B cell (primary cell): ENCODE data around the gene ZCCHC3. TPM values are rescaled to one million over a fixed set of nuclear protein-coding genes. Genes with fewer than 3 reads are reported as not detected.

Experiments used
- ATAC-seq: fragments of 200-7000 bp; cut with Tn5 transposase; one replicate; pipeline ENCODE4 v1.10.0; 2021; ENCODE audit warnings: low read depth, mild to moderate bottlenecking, moderate number of reproducible peaks, moderate library complexity
- CTCF ChIA-PET: fragments of 350-600 bp; sonication (Branson Sonifier 250); formaldehyde crosslinking; loops from one replicate; lab custom pipeline; 2021; ENCODE audit warnings: antibody characterized with exemption, inconsistent platforms; lab: Charles Lee
- POLR2A ChIA-PET: fragments of 350-600 bp; sonication (Branson Sonifier 250); formaldehyde crosslinking; loops from one replicate; lab custom pipeline; 2021; ENCODE audit warnings: antibody characterized with exemption; lab: Charles Lee
- DNase-seq: peaks from one replicate; pipeline ENCODE4 v3.0.0; 2013
- H2AFZ ChIP-seq: 2 replicates; pipeline ENCODE4 v1.6.1; 2012; ENCODE audit warnings: mild to moderate bottlenecking, low read depth, low read length; ENCODE audit not compliant: insufficient read depth, poor library complexity, severe bottlenecking
- H3K27ac ChIP-seq, 2 donors: 1 replicate in 1 of 2; 2 replicates in 1 of 2; pipeline ENCODE4 v1.5.1; 2012 to 2013; ENCODE audit warnings: low read length in 2 of 2, mild to moderate bottlenecking in 2 of 2, moderate library complexity in 1 of 2
- H3K27me3 ChIP-seq, 4 experiments: fragments of 200-600 bp in 1 of 4; sonication (generic) in 1 of 4; replicated peaks in 1 of 4; 1 replicate in 2 of 4; 2 replicates in 2 of 4; pipeline versions ENCODE4 v1.6.1 to v1.7.0; 2013 to 2016; ENCODE audit warnings: low read length in 3 of 4, mild to moderate bottlenecking in 2 of 4, mixed read lengths in 1 of 4, moderate library complexity in 1 of 4; ENCODE audit not compliant: insufficient read depth in 4 of 4, control insufficient read depth in 3 of 4; ENCODE audit errors: control extremely low read depth in 1 of 4
- H3K36me3 ChIP-seq, 2 experiments: replicated peaks in 1 of 2; 1 replicate in 1 of 2; 2 replicates in 1 of 2; pipeline versions ENCODE4 v1.6.1 to v1.7.1; 2013; ENCODE audit warnings: low read length in 1 of 2; ENCODE audit not compliant: insufficient read depth in 2 of 2, control insufficient read depth in 1 of 2; ENCODE audit errors: control extremely low read depth in 1 of 2, extremely low read depth in 1 of 2
- H3K4me1 ChIP-seq, 2 donors: fragments of 200-600 bp in 1 of 2; sonication (generic) in 1 of 2; 1 replicate in 1 of 2; 2 replicates in 1 of 2; pipeline versions ENCODE4 v1.5.1 to v1.6.1; 2013 to 2017; ENCODE audit warnings: low read length in 2 of 2; ENCODE audit not compliant: control insufficient read depth in 2 of 2, insufficient read depth in 2 of 2
- H3K4me2 ChIP-seq: replicated peaks from 2 replicates; pipeline ENCODE3; 2012; ENCODE audit warnings: mild to moderate bottlenecking, low read depth, low read length; ENCODE audit not compliant: poor library complexity, severe bottlenecking
- H3K4me3 ChIP-seq, 5 experiments: fragments of 200-600 bp in 1 of 5; sonication (generic) in 1 of 5; 1 replicate in 3 of 5; 2 replicates in 2 of 5; pipeline versions ENCODE4 v1.5.1 to v1.7.0; 2011 to 2016; ENCODE audit warnings: low read length in 4 of 5, mild to moderate bottlenecking in 4 of 5, low read depth in 2 of 5, control low read depth in 1 of 5, moderate library complexity in 1 of 5; ENCODE audit not compliant: insufficient read depth in 1 of 5; ENCODE audit errors: control extremely low read depth in 1 of 5, extremely low read depth in 1 of 5
- H3K79me2 ChIP-seq: fragments of 200-600 bp; sonication (generic); one replicate; pipeline ENCODE4 v1.6.0; 2016; ENCODE audit warnings: low read length; ENCODE audit not compliant: control insufficient read depth, insufficient read depth
- H3K9ac ChIP-seq: fragments of 200-600 bp; sonication (generic); 2 replicates; pipeline ENCODE4 v1.6.1; 2017; ENCODE audit warnings: mild to moderate bottlenecking, low read length, moderate library complexity
- H3K9me3 ChIP-seq, 3 donors: one replicate each; pipeline versions ENCODE4 v1.6.1 to v1.7.1; 2013; ENCODE audit warnings: low read length in 2 of 3; ENCODE audit not compliant: control insufficient read depth in 2 of 3, insufficient read depth in 1 of 3; ENCODE audit errors: control extremely low read depth in 1 of 3
- H4K20me1 ChIP-seq: 2 replicates; pipeline ENCODE4 v1.6.0; 2012; ENCODE audit warnings: mild to moderate bottlenecking, low read length; ENCODE audit not compliant: insufficient read depth, control insufficient read depth, poor library complexity, severe bottlenecking
- H3K27ac Mint-ChIP-seq: one replicate; pipeline ENCODE4 v1.8.0; 2021; ENCODE audit warnings: mixed read lengths
- H3K27me3 Mint-ChIP-seq: one replicate; pipeline ENCODE4 v1.8.0; 2021; ENCODE audit warnings: mixed read lengths
- H3K4me1 Mint-ChIP-seq: one replicate; pipeline ENCODE4 v1.8.0; 2021; ENCODE audit warnings: mixed read lengths
- H3K4me3 Mint-ChIP-seq: one replicate; pipeline ENCODE4 v1.8.0; 2021; ENCODE audit warnings: mixed read lengths
- H3K9me3 Mint-ChIP-seq: one replicate; pipeline ENCODE4 v1.8.0; 2022; ENCODE audit warnings: mixed read lengths; ENCODE audit not compliant: insufficient read depth
- EZH2 ChIP-seq: IDR thresholded peaks from 2 replicates; pipeline ENCODE4 v1.6.1; 2012; ENCODE audit warnings: borderline replicate concordance, low read depth, mild to moderate bottlenecking, moderate library complexity, low read length; ENCODE audit not compliant: insufficient read depth, poor library complexity, severe bottlenecking
- WGBS: methylation state at CpG from one replicate; pipeline ENCODE4 v1.1.5; 2013; ENCODE audit warnings: missing lambda C conversion rate; ENCODE audit not compliant: insufficient coverage; 5-methylcytosine and 5-hydroxymethylcytosine counted together
- intact Hi-C: fragments of 100-400 bp; cut with micrococcal nuclease; formaldehyde crosslinking; loops from one replicate; pipeline ENCODE4 v1.10.0; 2022
- polyA plus RNA-seq: library from polyadenylated mRNA; depleted of rRNA; stranded (reverse); fragments of >200 nt; gene quantifications from 2 replicates; pipeline ENCODE4 v1.2.3, GENCODE V29; 2012
- total RNA-seq, 2 donors: library from RNA; stranded (reverse); fragments of 120-200 nt in 1 of 2; gene quantifications; 1 replicate in 1 of 2; 2 replicates in 1 of 2; pipeline versions ENCODE4 v1.2.3 to v1.2.4, GENCODE V29; 2013 to 2022
- TF ChIP-seq, protein P1 (sequence below): fragments of 200-600 bp; IDR thresholded peaks from one replicate; pipeline ENCODE4 v1.8.0; 2022; ENCODE audit warnings: antibody characterized with exemption, mild to moderate bottlenecking

The ZCCHC3 gene
- total and polyA plus RNA-seq, 2 donors (not counting 1 experiment from before 2014, with no cell fraction given), result 12.8 to 35.7 TPM

GRCh38 chr20:273884-274283, 23.5 kb upstream of the ZCCHC3 start:
- H3K4me2 ChIP-seq, result no peak overlapping the region
- ChIA-PET CTCF (interaction anchor here (0.7 to 1.3 kb wide), 4 partner anchors 8 to 499 kb away, joined by 3 to 5 read pairs (median 4); no protein-coding TSS in a partner anchor), POLR2A (no interaction called here)
- no peak overlapping the region for H3K9ac ChIP-seq
- no peak overlapping the region for H3K4me3 ChIP-seq
- 89% methylated on average over 2 of the region's 3 CpGs for WGBS
- Mint-ChIP-seq H3K27ac (no peak overlapping the region), H3K4me3 (no peak overlapping the region), H3K4me1 (peaks cover 2% of the 10 kb centered on the region), H3K27me3 (no peaks in the 10 kb centered on the region), H3K9me3 (no peaks in the 10 kb centered on the region)
- no peak overlapping the region for H2AFZ ChIP-seq
- TF ChIP-seq, protein P1, sequence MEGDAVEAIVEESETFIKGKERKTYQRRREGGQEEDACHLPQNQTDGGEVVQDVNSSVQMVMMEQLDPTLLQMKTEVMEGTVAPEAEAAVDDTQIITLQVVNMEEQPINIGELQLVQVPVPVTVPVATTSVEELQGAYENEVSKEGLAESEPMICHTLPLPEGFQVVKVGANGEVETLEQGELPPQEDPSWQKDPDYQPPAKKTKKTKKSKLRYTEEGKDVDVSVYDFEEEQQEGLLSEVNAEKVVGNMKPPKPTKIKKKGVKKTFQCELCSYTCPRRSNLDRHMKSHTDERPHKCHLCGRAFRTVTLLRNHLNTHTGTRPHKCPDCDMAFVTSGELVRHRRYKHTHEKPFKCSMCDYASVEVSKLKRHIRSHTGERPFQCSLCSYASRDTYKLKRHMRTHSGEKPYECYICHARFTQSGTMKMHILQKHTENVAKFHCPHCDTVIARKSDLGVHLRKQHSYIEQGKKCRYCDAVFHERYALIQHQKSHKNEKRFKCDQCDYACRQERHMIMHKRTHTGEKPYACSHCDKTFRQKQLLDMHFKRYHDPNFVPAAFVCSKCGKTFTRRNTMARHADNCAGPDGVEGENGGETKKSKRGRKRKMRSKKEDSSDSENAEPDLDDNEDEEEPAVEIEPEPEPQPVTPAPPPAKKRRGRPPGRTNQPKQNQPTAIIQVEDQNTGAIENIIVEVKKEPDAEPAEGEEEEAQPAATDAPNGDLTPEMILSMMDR, result no peak
- TF ChIP-seq EZH2, result no peak
- intact Hi-C loops, result no loop called here
- H3K4me1 ChIP-seq, result no peaks in the 10 kb centered on the region
- DNase-seq, result no peak
- no peak for ATAC-seq
- H3K9me3 ChIP-seq, result no peaks in the 10 kb centered on the region
- no peaks in the 10 kb centered on the region for H3K79me2 ChIP-seq
- peaks cover 0 to 11% of the 10 kb centered on the region in 2 experiments for H3K36me3 ChIP-seq
- no peaks in the 10 kb centered on the region for H3K27me3 ChIP-seq
- no peaks in the 10 kb centered on the region for H4K20me1 ChIP-seq
- H3K27ac ChIP-seq, result no peak overlapping the region

GRCh38 chr20:275791-276190, 21.6 kb upstream of the ZCCHC3 start:
- POLR2A ChIA-PET, result interaction anchor here (0.6 kb wide), 1 partner anchor 174 kb away, joined by 3 read pairs; no protein-coding TSS in a partner anchor
- WGBS, result 95% methylated on average over 5 of the region's 7 CpGs

More at GRCh38 chr20:275791-276190, 21.6 kb upstream of the ZCCHC3 start:
- H2AFZ ChIP-seq, result no peak overlapping the region
- no peak overlapping the region for H3K9ac ChIP-seq
- no peaks in the 10 kb centered on the region for H3K27me3 Mint-ChIP-seq
- no peaks in the 10 kb centered on the region for H3K9me3 ChIP-seq
- no peak overlapping the region for H3K27ac Mint-ChIP-seq
- no peaks in the 10 kb centered on the region for H3K27me3 ChIP-seq
- peaks cover 2% of the 10 kb centered on the region for H3K4me1 Mint-ChIP-seq
- no peaks in the 10 kb centered on the region for H4K20me1 ChIP-seq
- H3K9me3 Mint-ChIP-seq, result no peaks in the 10 kb centered on the region
- no peak overlapping the region for H3K4me3 Mint-ChIP-seq
- CTCF ChIA-PET, result no interaction called here
- H3K79me2 ChIP-seq, result no peaks in the 10 kb centered on the region
- ATAC-seq (no peak), DNase-seq (no peak)
- H3K4me3 ChIP-seq, result no peak overlapping the region
- H3K4me2 ChIP-seq, result no peak overlapping the region
- TF ChIP-seq EZH2, result no peak
- TF ChIP-seq, protein P1, result no peak
- H3K36me3 ChIP-seq, result peaks cover 0 to 13% of the 10 kb centered on the region in 2 experiments
- H3K4me1 ChIP-seq, result no peaks in the 10 kb centered on the region
- intact Hi-C loops, result no loop called here
- H3K27ac ChIP-seq, result no peak overlapping the region
